GM19099 (cell line): ENCODE data around the gene FAM163B.

Source experiments
- POLR2A ChIP-seq: IDR thresholded peaks from 3 replicates; pipeline ENCODE4 v1.6.1; 2011; ENCODE audit warnings: low read depth; ENCODE audit not compliant: insufficient read length; ENCODE audit errors: extremely low read depth

Gene FAM163B

DNA sequence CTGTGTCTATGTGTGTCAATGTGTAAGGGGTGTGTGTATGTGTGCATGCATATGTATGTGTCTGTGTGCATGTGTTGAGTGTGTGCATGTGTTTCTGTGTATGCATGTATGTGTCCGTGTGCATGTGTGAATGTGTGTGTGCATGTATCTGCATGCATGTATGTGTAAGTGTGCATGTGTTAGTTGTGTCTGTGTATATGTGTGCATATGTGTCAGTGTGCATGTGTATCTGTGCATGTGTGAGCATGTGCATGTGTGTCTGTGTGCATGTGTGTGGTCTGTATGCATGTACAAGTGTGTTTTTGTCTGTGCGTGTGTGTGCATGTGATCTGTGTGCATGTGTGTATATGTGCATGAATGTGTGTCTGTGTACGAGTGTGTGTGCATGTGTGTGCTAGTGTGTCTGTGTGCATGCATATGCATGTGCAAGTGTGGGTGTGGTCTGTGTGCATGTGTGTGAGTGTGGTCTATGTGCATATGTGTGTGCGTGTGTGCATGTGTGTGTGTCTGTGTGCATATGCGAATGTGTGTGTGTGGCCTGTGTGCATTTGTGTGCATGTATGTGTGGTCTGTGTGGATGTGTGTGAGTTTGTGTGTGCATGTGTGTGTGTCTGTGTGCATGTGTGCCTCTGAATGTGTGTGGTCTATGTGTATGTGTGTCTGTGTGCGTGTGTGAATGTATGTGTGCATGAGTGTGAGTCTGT lies 9.6 kb downstream of the FAM163B start:
- no peak for TF ChIP-seq POLR2A

DNA sequence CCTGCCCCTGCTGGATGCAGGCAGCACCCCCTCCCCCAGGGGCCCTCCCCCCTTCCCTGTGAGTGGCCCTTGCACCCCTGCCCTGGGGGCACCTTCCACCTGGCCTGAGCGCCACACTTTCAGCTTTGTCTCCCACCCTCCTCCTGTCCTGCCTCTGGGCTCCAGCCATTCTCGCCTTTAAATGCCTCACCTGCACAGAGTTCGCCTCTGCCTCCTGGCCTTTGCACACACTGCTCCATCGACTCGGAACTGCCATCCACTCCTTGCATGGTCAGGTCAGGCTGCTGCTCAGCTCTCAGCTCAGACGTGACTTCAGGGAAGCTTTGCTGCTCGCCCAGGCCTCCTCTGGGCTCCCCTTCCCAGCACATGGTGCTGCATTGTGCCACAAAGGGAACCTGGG lies 10.2 kb downstream of the FAM163B start:
- no peak for TF ChIP-seq POLR2A

DNA sequence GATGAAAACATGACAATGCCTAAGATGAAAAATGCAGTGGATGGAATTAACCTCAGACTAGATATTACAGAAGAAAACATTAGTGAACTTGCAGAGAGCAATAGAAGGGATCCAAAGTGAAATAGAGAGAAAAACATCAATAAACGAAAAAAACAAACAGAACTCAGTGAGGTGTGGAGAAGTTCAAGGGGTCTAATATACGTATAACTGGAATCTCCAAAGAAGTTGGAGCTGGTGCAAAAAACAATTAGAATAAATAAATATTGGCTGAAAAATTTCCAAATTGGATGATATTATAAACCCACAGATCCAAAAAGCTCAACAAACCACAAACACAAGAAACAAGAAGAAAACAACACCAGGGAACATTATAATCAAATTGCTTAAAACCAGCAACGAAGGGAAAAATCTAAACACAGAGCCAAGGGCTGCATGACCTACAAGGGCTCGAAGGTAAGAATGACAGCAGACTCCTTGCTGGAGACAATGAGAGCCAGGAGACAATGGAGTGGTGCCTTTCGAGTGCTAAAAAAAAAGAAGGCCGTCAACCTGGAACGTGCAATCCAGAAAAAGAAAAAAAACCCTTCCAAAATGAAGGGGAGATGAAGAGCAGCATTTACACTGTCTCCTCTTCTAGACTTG lies 11.8 kb downstream of the FAM163B start:
- no peak for TF ChIP-seq POLR2A

DNA sequence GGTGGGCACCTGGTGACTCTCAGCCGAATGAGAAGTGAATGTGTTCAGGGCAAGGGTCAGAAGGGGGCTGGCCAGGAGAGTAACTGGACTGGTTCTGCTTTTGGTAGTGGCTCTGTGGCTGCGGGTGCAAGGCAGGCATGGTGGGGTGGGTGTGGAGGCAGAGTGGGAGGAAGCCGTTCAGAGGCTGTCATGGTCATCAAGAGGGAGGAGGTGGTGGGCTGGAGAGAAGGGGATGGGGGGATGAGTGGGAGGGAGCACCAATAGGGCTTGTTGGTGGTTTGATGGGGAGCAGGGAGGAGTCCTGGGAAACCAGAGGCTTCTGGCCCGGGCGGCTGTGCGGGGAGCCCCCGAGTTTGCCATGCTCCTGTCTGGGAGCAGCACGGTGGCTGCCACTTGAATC lies 13.3 kb downstream of the FAM163B start:
- no peak for TF ChIP-seq POLR2A

DNA sequence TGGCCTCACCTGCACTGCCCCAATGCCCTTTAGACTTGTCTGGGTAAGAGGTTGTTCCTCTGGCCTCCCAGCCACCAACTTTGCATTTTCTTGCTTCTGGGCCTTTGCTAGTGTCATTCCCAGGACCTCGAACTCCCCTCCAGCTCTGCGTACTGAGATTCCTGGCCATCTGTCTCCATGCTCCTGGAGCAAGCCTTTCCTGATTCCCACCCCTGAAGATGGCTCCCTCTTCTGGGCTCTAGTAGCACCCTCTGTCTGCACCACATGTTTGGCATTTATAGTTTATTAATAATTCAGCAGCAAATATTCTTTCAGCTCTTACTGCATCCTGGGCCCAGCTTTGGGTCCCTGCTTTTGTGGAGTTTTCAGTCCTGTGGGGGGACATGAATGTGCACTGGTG lies 14.9 kb downstream of the FAM163B start:
- TF ChIP-seq POLR2A: no peak

DNA sequence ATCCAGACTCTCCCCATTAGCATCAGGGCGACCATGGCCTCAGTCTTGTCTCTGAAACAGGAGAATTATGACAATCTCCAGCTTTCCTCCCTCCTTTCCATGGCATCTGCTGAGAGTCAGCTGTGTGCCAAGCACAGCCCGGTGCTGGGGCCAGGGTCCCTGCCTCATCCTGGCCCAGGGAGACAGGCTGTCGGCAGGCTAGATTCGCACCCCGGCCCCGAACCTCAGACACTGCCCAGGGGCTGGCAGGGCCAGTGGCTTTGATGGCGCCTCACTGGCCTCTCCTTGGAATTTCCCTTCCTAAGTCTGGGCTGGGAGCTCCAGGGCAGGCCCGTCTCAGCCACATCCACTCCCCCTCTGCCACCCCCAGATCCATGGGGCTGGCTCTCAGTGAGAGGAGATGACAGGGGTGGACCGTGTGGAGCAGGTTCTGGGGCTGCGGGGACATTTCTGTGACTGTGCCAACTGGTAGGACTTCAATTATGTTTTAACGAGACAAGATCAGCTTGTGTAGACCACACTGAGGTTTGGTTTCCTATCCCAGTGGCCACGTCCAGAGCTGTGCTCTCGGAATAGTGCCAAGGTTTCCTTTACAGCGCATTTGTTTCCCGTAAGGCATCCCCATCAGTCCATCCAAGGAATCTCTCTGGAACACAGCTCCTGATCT lies 15.5 kb downstream of the FAM163B start:
- no peak for TF ChIP-seq POLR2A

DNA sequence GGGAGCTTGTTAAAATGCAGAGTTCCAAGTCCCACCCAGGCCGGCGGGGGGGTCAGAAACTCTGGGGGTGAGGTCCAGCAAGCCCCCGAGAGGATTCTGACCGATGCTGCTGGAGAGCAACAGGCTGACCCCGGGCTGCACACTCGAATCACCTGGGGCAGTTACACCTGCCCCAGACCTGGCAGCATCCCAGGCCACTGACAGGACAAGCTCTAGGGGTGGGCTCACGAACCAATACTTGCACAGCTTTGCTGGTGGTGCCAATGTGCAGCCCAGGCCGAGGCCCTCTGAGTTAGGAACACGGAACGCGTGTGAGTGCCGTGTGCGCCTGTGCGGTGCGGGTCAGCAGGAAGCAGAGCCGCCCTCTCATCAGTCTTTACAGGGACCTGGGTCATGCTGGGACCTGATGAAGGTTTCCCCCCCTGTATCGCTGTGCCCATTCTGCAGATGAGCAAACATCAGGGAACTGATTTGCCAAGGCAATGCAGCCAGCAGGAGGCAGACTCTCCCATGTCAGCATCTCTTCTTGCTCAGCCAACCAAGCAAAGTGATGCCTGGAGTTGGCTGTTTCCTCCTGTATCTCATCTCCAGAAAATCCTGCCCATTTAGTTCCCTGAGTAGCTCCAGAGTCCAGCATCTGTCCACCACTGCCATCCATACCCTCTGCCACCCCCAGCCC lies 16.3 kb downstream of the FAM163B start:
- TF ChIP-seq POLR2A: no peak

DNA sequence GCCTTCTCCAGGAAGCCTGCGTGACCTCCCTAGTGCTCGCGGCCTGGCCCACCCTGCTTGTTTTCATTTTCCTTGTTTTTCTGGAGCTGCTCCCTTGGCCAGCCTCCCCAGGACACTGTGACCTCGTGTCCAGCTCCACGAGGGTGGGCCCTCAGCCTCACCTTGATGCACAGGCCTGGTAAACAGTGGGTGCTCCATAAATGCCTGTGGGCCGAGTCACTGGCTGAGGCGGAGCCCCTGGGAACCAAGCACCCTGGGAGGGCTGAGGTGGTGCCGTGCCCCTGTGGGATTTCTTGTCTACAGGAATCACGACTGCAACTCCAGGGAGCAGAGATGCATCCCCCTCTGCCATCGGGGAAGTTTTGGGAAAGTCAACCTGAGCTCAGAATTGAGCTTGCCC lies 17.2 kb downstream of the FAM163B start:
- TF ChIP-seq POLR2A: no peak

DNA sequence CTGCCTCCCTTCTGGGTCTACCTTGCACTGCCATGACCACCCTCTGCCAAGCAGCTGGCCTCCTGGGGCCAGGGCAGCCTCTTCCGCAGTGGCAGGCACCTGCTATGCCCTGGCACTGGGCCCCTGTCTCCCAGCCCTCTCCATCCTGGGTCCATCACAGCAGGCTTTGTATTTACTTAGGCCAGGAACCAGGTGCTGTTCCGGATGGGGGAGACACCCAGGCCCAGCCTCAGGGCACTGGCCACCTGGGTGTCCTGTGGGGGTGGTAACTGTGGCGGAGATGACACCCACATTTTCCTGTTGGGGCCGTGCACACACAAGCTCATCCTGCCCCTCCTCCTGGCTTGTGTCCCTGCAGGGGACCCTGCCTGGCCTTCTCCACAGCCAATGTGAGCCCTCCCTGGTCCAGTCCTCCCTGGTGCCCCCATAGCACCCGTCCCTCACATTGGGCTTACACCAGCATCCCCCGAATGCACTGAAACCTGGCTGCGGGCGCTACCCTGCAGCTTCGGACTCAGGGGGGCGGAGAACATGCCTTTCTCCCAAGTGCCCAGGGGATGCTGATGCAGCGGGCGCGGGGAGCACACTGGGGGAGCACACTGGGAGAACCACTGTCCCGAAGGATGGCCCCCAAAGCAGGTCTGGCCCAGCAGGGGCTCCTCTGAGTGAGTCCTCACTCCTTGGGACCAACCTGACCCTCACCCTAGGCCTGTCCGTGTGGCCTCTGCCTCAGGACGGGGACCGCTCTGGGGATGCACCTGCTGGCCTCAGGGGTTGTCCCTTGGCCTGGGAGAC lies 17.9 kb downstream of the FAM163B start:
- TF ChIP-seq POLR2A: no peak

DNA sequence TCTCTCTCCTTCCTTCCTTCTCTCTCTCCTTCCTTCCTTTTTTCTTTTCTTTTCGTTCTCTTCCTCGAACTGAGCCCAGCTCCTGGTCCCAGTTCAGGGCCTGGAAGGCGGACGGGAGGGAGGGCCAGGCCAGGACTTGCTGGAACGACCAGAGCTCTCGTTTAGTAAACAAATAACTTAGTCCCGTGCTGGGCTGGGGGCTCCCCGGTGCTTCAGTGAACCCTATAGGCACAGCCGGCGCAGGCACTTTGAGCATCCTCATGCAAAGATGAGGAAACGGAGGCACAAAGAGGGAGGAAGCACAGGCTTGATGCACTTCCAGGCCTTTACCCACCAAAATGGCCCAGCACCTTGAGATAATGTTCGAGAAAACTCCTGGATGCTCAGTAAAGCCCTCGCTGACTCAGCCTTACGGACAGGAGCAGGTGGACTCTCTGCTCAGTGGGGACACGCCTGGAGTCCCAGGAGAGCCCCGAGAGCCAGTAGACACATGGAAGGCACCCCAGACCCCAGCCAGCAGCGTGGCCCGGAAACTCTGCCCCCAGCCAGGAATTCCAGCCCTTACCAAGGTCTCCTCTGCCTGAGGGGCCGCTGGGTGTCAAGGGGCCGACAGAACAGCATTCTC lies 18.8 kb downstream of the FAM163B start:
- TF ChIP-seq POLR2A: no peak

DNA sequence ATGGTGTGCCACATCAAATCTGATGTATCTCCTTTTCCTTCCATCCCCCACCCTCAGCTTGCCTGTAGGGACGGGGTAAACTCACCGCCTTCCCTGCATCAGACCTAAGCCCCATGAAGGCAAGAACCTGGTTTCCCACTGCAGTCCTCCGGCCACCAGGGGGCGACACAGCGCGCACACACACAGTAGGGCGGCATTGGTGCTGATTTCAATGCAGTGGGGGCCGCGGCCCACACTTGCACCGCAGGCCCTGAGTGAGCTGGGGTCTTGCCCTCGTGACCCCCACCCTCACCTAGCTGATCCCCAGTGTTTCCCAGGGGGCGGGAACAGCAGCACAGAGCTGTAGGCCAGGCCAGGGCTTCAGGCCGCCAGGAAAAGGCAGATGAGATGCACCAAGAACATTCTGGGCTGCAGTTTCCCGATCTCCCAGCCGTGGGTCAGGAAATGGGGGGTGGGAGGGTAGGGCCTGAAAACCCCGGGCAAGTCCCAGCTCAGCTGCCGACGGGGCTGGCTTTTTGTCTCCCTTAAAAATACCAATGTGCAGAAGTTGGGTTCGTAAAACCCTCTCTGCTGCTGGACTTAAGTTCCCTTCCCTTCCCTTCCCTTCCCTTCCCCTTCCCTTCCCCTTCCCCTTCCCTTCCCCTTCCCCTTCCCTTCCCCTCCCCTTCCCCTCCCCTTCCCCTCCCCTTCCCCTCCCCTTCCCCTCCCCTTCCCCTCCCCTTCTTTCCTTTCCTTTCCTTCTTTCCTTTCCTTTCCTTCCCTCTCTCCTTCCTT lies 19.5 kb downstream of the FAM163B start:
- no peak for TF ChIP-seq POLR2A

DNA sequence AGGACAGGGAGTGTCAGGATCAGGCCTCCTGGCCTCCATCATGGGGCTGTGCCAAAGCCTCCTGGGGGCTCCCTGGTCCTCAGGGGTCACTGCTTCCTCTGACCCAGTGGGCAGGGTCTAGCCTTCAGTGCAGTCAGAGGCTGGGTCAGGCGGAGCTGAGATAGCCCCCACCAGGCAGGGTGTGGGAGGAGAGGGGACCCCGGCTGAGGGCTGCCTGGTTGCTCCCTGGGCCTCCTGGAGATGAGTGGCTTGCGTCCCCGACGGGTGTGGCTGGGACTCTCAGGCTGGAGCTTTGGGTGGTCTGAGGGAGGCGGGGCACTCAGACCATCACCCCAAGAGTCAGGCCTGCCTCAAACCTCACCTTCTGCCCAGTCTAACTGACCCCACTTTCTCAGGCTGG lies 21.7 kb downstream of the FAM163B start:
- no peak for TF ChIP-seq POLR2A

DNA sequence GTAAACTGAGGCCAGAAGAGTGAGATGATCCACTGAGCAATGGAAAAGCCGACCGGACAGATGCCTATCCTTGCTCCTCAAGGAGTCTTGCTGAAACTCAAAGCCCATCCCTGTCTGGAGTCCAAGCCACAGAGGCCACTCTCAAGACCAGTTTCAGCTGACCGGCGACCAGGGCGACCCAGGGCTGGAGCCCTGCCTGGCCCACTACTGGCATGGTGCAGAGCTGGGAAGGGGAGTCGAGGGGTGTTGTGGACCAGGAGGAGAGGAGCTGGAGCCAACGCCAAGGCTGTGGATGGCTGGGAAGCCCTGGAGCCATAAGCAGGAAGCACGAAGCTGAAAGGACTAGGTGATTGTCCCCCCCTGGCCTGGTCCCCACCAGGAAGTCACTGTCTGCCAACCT lies 22.1 kb downstream of the FAM163B start:
- TF ChIP-seq POLR2A: no peak
